Measurements from ENCODE around the gene MAP3K4. TPM values are rescaled to one million over a fixed set of nuclear protein-coding genes. Genes with fewer than 3 reads are reported as not detected.

MAP3K4 gene
- total RNA-seq, 2 experiments from 2014 or later = 30.3 to 38.7 TPM

- ChIA-PET POLR2A (no interaction called here), CTCF (ENCODE audit: unreplicated experiment) (no interaction called here)
- no peak for DNase-seq (ENCODE audit: low spot score)
- no TSS peak for BruUV-seq (replicated peaks)
- intact Hi-C loops (cut with micrococcal nuclease; ENCODE audit: unreplicated experiment) = no loop called here
- H3K27ac ChIP-seq (ENCODE audit: low read depth, low read length, poor library complexity, severe bottlenecking) = no peak overlapping the region
- H2AFZ ChIP-seq (ENCODE audit: low read length) = no peak overlapping the region
- no peak overlapping the region for H3K4me3 ChIP-seq (ENCODE audit: low read depth, low read length, poor library complexity, severe bottlenecking)
- no peak for TF ChIP-seq CTCF (conservative IDR thresholded peaks at IDR 0.05; ENCODE audit: low read length)
- TF ChIP-seq EZH2phosphoT487 (IDR thresholded peaks at IDR 0.05; ENCODE audit: borderline replicate concordance, low read depth, low read length) = no peak
- H3K9me3 ChIP-seq (ENCODE audit: low read length) = no peaks in the 10 kb centered on the region
- H3K4me2 ChIP-seq (ENCODE audit: low read length) = no peak overlapping the region
- no peaks in the 10 kb centered on the region for H3K79me2 ChIP-seq (ENCODE audit: insufficient read depth, low read depth, low read length)
- no peaks in the 10 kb centered on the region for H3K4me1 ChIP-seq (ENCODE audit: insufficient read depth, low read length, poor library complexity, severe bottlenecking)
- H3K36me3 ChIP-seq (ENCODE audit: insufficient read depth, low read length) = no peaks in the 10 kb centered on the region
- H3K9me2 ChIP-seq (ENCODE audit: insufficient read depth, low read length) = no peaks in the 10 kb centered on the region
- no peaks in the 10 kb centered on the region for H4K20me1 ChIP-seq (ENCODE audit: insufficient read depth, low read length)
These were observed 160.9 kb downstream of the MAP3K4 start for GRCh38 chr6:161152527-161152862.

- ChIA-PET POLR2A (no interaction called here), CTCF (ENCODE audit: unreplicated experiment) (no interaction called here)
- intact Hi-C loops (cut with micrococcal nuclease; ENCODE audit: unreplicated experiment) = loop anchor here (1.0 kb wide), 1 partner anchor 217 kb away; no protein-coding TSS in a partner anchor
These were observed 161.5 kb downstream of the MAP3K4 start for GRCh38 chr6:161152907-161153662.

More at GRCh38 chr6:161152907-161153662, 161.5 kb downstream of the MAP3K4 start:
- Histone ChIP-seq H3K4me2 (ENCODE audit: low read length) (no peak overlapping the region), H3K36me3 (ENCODE audit: insufficient read depth, low read length) (no peaks in the 10 kb centered on the region), H3K79me2 (ENCODE audit: insufficient read depth, low read depth, low read length) (no peaks in the 10 kb centered on the region), H3K4me1 (ENCODE audit: insufficient read depth, low read length, poor library complexity, severe bottlenecking) (no peaks in the 10 kb centered on the region), H3K9me3 (ENCODE audit: low read length) (no peaks in the 10 kb centered on the region), H4K20me1 (ENCODE audit: insufficient read depth, low read length) (no peaks in the 10 kb centered on the region), H3K4me3 (ENCODE audit: low read depth, low read length, poor library complexity, severe bottlenecking) (no peak overlapping the region), H3K27ac (ENCODE audit: low read depth, low read length, poor library complexity, severe bottlenecking) (no peak overlapping the region), H2AFZ (ENCODE audit: low read length) (no peak overlapping the region), H3K9me2 (ENCODE audit: insufficient read depth, low read length) (no peaks in the 10 kb centered on the region)
- no TSS peak for BruUV-seq (replicated peaks)
- TF ChIP-seq CTCF (conservative IDR thresholded peaks at IDR 0.05; ENCODE audit: low read length) (peak; percentile 56), EZH2phosphoT487 (IDR thresholded peaks at IDR 0.05; ENCODE audit: borderline replicate concordance, low read depth, low read length) (no peak)
- peak; percentile 7 for DNase-seq (ENCODE audit: low spot score)
